GM23248 (cell line): ENCODE measurements around the gene OR5W2. TPM values are rescaled to one million over a fixed set of nuclear protein-coding genes. Genes with fewer than 3 reads are reported as not detected.

Experiments used
- DNase-seq: peaks from one replicate; pipeline ENCODE4 v3.0.0-alpha.2; 2015
- H2AFZ ChIP-seq: fragments of 200-600 bp; sonication (generic); 2 replicates; pipeline ENCODE4 v1.6.1; 2016; ENCODE audit warnings: antibody characterized with exemption
- H3F3A ChIP-seq: fragments of 200-600 bp; sonication (generic); 2 replicates; pipeline ENCODE4 v1.6.1; 2016; ENCODE audit warnings: mild to moderate bottlenecking, antibody characterized with exemption, mixed run types; ENCODE audit not compliant: insufficient read depth
- H3K27ac ChIP-seq: fragments of 200-600 bp; sonication (generic); 2 replicates; pipeline ENCODE4 v1.5.1; 2016; ENCODE audit warnings: mild to moderate bottlenecking
- H3K27me3 ChIP-seq: fragments of 200-600 bp; sonication (generic); replicated peaks from 2 replicates; pipeline ENCODE4 v1.6.1; 2016; ENCODE audit warnings: mild to moderate bottlenecking; ENCODE audit not compliant: insufficient read depth
- H3K36me3 ChIP-seq: fragments of 200-600 bp; sonication (generic); 2 replicates; pipeline ENCODE4 v1.6.1; 2016; ENCODE audit warnings: low read depth, mild to moderate bottlenecking
- H3K4me1 ChIP-seq: fragments of 200-600 bp; sonication (generic); 2 replicates; pipeline ENCODE4 v1.6.1; 2016; ENCODE audit warnings: mild to moderate bottlenecking; ENCODE audit not compliant: insufficient read depth
- H3K4me2 ChIP-seq: fragments of 200-600 bp; sonication (generic); one replicate; pipeline ENCODE4 v1.6.1; 2016; ENCODE audit warnings: mild to moderate bottlenecking; ENCODE audit not compliant: unreplicated experiment
- H3K4me3 ChIP-seq: fragments of 200-600 bp; sonication (generic); 2 replicates; pipeline ENCODE4 v1.5.1; 2016; ENCODE audit warnings: mild to moderate bottlenecking
- H3K79me2 ChIP-seq: fragments of 200-600 bp; sonication (generic); 2 replicates; pipeline ENCODE4 v1.6.1; 2016; ENCODE audit warnings: mild to moderate bottlenecking; ENCODE audit not compliant: insufficient read depth
- H3K9ac ChIP-seq: fragments of 200-600 bp; sonication (generic); 2 replicates; pipeline ENCODE4 v1.6.1; 2016; ENCODE audit warnings: mild to moderate bottlenecking
- H3K9me2 ChIP-seq: fragments of 200-600 bp; sonication (generic); 2 replicates; pipeline ENCODE4 v1.6.1; 2016; ENCODE audit warnings: mixed run types, mild to moderate bottlenecking, moderate library complexity; ENCODE audit not compliant: insufficient read depth
- H3K9me3 ChIP-seq: fragments of 200-600 bp; sonication (generic); one replicate; pipeline ENCODE4 v1.6.1; 2017; ENCODE audit warnings: low read depth
- H4K20me1 ChIP-seq: fragments of 200-600 bp; sonication (generic); 2 replicates; pipeline ENCODE4 v1.6.0; 2016; ENCODE audit not compliant: insufficient read depth
- EZH2 ChIP-seq: fragments of 200-600 bp; sonication (generic); IDR thresholded peaks from 2 replicates; pipeline ENCODE4 v1.6.1; 2018; ENCODE audit warnings: antibody characterized with exemption, mild to moderate bottlenecking; ENCODE audit not compliant: insufficient read depth, poor library complexity, severe bottlenecking
- EZH2phosphoT487 ChIP-seq: fragments of 200-600 bp; sonication (generic); IDR thresholded peaks from 2 replicates; pipeline ENCODE4 v1.6.1; 2018; ENCODE audit warnings: antibody characterized with exemption, moderate library complexity, mild to moderate bottlenecking, low read depth; ENCODE audit not compliant: insufficient read depth
- WGBS, 2 experiments: methylation state at CpG; one replicate each; pipeline ENCODE4 v1.1.6; 2015 to 2017; ENCODE audit warnings: low lambda C conversion rate in 2 of 2, low coverage in 1 of 2; ENCODE audit errors: missing lambda C conversion rate in 2 of 2; 5-methylcytosine and 5-hydroxymethylcytosine counted together
- in situ Hi-C: fragments of 300-500 bp; cut with MboI; formaldehyde crosslinking; loops from 2 replicates; pipeline ENCODE4 v1.15.0; 2020
- polyA plus RNA-seq: library from polyadenylated mRNA; unstranded; fragments of >200 nt; fragmentation: Nextera tagmentation; extraction: Ambion mirVana; gene quantifications from 2 replicates; pipeline ENCODE4 v1.2.1, GENCODE V29; 2016
- total RNA-seq: library from RNA; depleted of rRNA; stranded (reverse); fragments of >200 nt; shearing (Covaris generic); gene quantifications from 2 replicates; pipeline ENCODE4 v1.2.3, GENCODE V29; 2014; rRNA removed

OR5W2 gene
- not detected in 2 replicates for total RNA-seq
- not detected in 2 replicates for polyA plus RNA-seq

DNA sequence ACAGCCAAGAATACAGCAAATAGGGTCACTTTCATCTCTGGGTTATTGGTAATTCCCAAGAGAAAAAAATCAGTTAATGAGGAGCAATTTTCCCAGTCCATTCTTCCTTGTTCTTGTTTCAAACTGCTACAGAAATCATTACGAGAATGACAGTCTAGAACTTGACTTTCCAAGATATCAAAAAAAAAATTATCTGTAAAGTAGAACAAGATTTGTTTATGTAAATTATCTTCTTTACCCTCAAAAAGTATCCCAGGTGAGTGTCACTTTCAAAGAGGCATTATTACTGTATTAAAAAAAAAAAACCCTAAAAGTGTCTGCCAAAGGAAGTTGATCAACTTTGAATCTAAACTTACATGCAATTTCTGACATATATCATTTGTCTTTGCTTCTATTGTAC lies at the start of gene OR5W2:
Gene OR5W2 (minus strand): TSS at position 101 of the 400 bp plus-strand sequence. CDS start 0 bp downstream, at position 101.
- no peaks in the 10 kb centered on the region for H3K36me3 ChIP-seq
- H2AFZ ChIP-seq: no peak within 1 kb of the TSS
- in situ Hi-C loops: no loop called here
- no peaks in the 10 kb centered on the region for H3K79me2 ChIP-seq
- no peak within 1 kb of the TSS for H3K4me2 ChIP-seq
- H3K9me2 ChIP-seq: no peaks in the 10 kb centered on the region
- H4K20me1 ChIP-seq: no peaks in the 10 kb centered on the region
- H3K4me1 ChIP-seq: no peaks in the 10 kb centered on the region
- WGBS, 2 experiments: 2 to 10% methylated on average over 1 of the region's 1 CpG
- no peaks in the 10 kb centered on the region for H3K9me3 ChIP-seq
- no peaks in the 10 kb centered on the region for H3F3A ChIP-seq
- H3K27ac ChIP-seq: no peak within 1 kb of the TSS
- no peak within 1 kb of the TSS for H3K9ac ChIP-seq
- no peak within 1 kb of the TSS for H3K4me3 ChIP-seq
- DNase-seq: no peak
- no peak for TF ChIP-seq EZH2
- no peak for TF ChIP-seq EZH2phosphoT487
- H3K27me3 ChIP-seq: no peaks in the 10 kb centered on the region

DNA sequence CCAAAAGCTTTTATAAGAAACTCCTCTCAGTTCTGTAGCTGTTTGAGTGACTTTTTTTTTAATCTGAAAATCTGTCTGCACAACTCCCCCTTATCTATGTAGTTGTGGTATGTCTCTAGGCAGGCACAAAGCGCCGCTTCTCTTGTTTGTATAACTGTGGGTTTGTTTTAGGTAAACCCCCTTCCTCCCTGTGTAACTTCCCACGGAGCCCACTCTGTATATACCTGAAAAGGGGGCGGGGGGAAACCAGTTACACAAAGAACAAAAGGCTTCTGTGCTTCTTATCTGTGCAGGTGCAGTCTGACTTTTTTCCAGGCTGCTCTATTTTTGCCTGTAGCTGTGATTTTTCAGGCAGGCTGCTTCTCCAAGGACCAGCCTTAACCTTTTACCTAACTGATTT lies 42.1 kb upstream of the OR5W2 start:
- H2AFZ ChIP-seq: no peak overlapping the region
- 4 to 12% methylated on average over 4 of the region's 4 CpGs for WGBS, 2 experiments

GRCh38 chr11:55949330-55949729 lies 34.9 kb upstream of the OR5W2 start:
- WGBS, 2 experiments: 4 to 6% methylated on average over 4 of the region's 4 CpGs
- TF ChIP-seq EZH2phosphoT487 (no peak), EZH2 (no peak)
- in situ Hi-C loops: loop anchor here (25.0 kb wide), 1 partner anchor 838 kb away; no protein-coding TSS in a partner anchor
- Histone ChIP-seq H3K79me2 (no peaks in the 10 kb centered on the region), H3K9me2 (no peaks in the 10 kb centered on the region), H3F3A (no peaks in the 10 kb centered on the region), H3K4me3 (no peak overlapping the region), H3K27ac (no peak overlapping the region), H3K4me2 (no peak overlapping the region), H3K27me3 (no peaks in the 10 kb centered on the region), H3K36me3 (no peaks in the 10 kb centered on the region), H3K9ac (no peak overlapping the region), H4K20me1 (no peaks in the 10 kb centered on the region), H3K4me1 (no peaks in the 10 kb centered on the region), H3K9me3 (no peaks in the 10 kb centered on the region), H2AFZ (no peak overlapping the region)
- no peak for DNase-seq

More for the DNA sequence above, 42.1 kb upstream of the OR5W2 start:
- H3F3A ChIP-seq: no peaks in the 10 kb centered on the region
- no peaks in the 10 kb centered on the region for H3K36me3 ChIP-seq
- H3K27ac ChIP-seq: no peak overlapping the region
- no peak for DNase-seq
- no peak overlapping the region for H3K4me3 ChIP-seq
- H3K4me2 ChIP-seq: no peak overlapping the region
- no peaks in the 10 kb centered on the region for H3K9me2 ChIP-seq
- no peaks in the 10 kb centered on the region for H3K79me2 ChIP-seq
- H3K9me3 ChIP-seq: no peaks in the 10 kb centered on the region
- H3K9ac ChIP-seq: no peak overlapping the region
- H3K27me3 ChIP-seq: no peaks in the 10 kb centered on the region
- TF ChIP-seq EZH2phosphoT487 (no peak), EZH2 (no peak)
- in situ Hi-C loops: no loop called here
- no peaks in the 10 kb centered on the region for H4K20me1 ChIP-seq
- no peaks in the 10 kb centered on the region for H3K4me1 ChIP-seq

DNA sequence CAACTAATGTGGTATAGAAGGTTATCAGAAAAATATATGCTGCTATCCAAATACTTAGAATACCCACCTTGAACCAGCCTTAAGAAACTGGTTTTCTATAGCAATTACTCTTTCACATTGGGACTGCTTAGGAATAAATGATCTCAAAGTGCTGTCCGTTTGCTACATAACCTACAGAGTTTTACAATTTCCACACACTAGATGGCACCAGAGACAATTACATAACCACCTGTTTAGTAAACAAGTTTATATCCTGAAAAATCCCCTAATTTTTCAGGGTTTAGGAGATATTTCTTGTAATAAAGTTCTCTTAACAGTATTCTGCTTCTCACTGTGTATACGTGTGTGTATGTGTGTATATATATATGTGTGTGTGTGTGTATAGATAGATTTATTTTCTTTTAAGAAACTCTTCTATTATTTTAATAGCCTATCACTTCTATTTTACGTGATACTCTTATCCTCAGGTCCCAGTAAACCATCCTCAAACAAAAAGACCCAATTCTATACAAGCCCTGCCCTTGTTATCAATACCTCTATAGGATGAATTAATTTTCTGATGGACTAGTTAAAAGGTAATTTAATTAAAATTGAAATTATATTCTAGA lies 28.5 kb upstream of the OR5W2 start:
- H3K27ac ChIP-seq: no peak overlapping the region
- H3K9ac ChIP-seq: no peak overlapping the region
- no peak overlapping the region for H2AFZ ChIP-seq
- H3K36me3 ChIP-seq: no peaks in the 10 kb centered on the region
- no peak overlapping the region for H3K4me2 ChIP-seq
- H3F3A ChIP-seq: no peaks in the 10 kb centered on the region
- H3K9me2 ChIP-seq: no peaks in the 10 kb centered on the region
- H3K4me1 ChIP-seq: no peaks in the 10 kb centered on the region
- peak; percentile 49 for DNase-seq
- H3K4me3 ChIP-seq: no peak overlapping the region
- in situ Hi-C loops: loop anchor here (25.0 kb wide), 1 partner anchor 844 kb away; no protein-coding TSS in a partner anchor
- H3K79me2 ChIP-seq: no peaks in the 10 kb centered on the region
- TF ChIP-seq EZH2 (no peak), EZH2phosphoT487 (no peak)
- no peaks in the 10 kb centered on the region for H3K9me3 ChIP-seq
- no peaks in the 10 kb centered on the region for H3K27me3 ChIP-seq
- no peaks in the 10 kb centered on the region for H4K20me1 ChIP-seq
- 1 to 5% methylated on average over 3 of the region's 3 CpGs for WGBS, 2 experiments
